Stimulated activated CD4-positive, alpha-beta T cell treated with anti-CD3 and anti-CD28 coated beads, Interleukin-15, amount 100 ng/mL, for 1 hour (primary cell): ENCODE results near the gene ITIH1.
"Not testable (repeated sequence)": the region's sequence is repeated elsewhere in the genome, so short reads cannot be mapped to it uniquely, and the experiment has no call there.

Experiments used
- DNase-seq, 2 donors: peaks; one replicate each; pipeline ENCODE4 v3.0.0-alpha.2; 2020; ENCODE audit warnings: low read depth in 1 of 2, low spot score in 1 of 2

The ITIH1 gene, protein sequence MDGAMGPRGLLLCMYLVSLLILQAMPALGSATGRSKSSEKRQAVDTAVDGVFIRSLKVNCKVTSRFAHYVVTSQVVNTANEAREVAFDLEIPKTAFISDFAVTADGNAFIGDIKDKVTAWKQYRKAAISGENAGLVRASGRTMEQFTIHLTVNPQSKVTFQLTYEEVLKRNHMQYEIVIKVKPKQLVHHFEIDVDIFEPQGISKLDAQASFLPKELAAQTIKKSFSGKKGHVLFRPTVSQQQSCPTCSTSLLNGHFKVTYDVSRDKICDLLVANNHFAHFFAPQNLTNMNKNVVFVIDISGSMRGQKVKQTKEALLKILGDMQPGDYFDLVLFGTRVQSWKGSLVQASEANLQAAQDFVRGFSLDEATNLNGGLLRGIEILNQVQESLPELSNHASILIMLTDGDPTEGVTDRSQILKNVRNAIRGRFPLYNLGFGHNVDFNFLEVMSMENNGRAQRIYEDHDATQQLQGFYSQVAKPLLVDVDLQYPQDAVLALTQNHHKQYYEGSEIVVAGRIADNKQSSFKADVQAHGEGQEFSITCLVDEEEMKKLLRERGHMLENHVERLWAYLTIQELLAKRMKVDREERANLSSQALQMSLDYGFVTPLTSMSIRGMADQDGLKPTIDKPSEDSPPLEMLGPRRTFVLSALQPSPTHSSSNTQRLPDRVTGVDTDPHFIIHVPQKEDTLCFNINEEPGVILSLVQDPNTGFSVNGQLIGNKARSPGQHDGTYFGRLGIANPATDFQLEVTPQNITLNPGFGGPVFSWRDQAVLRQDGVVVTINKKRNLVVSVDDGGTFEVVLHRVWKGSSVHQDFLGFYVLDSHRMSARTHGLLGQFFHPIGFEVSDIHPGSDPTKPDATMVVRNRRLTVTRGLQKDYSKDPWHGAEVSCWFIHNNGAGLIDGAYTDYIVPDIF

DNA sequence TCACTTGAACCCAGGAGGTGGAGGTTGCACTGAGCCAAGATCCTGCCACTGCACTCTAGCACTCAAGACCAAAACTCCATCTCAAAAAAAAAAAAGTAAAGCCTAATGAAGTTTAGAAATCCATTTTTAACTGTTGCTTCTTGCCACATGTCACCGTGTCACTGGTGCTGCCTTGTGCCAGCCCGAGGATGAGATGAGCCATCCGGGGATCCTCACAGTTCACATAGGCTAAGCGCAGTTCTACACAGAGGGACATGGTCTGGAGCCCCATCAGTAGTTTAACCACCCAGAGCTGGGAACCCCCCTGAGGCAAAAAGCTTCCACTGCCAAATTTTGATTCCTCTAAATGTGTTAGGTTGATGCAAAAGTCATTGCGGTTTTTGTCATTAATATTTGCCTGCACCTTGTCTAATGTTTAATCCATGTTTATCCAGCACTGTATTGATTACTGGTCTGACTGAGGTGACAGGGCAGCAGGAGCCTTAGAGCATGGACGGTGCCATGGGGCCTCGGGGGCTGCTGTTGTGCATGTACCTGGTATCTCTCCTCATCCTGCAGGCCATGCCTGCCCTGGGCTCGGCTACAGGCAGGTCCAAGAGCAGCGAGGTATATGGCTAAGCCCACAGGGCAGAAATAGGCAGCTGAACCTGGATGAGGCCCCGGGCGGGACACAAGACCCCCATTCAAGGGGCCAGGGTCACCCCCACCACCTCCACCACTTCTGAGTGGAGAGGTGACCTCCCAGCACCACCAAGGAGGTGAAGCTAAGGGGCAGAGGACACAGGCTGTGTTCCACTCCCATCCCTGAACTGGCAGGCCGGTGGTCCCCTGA lies at the start of gene ITIH1:
Gene ITIH1, plus strand, starts transcription at position 473 of the 832 bp plus-strand sequence. Its CDS starts 17 bp downstream, at position 490.
- no peak for DNase-seq

DNA sequence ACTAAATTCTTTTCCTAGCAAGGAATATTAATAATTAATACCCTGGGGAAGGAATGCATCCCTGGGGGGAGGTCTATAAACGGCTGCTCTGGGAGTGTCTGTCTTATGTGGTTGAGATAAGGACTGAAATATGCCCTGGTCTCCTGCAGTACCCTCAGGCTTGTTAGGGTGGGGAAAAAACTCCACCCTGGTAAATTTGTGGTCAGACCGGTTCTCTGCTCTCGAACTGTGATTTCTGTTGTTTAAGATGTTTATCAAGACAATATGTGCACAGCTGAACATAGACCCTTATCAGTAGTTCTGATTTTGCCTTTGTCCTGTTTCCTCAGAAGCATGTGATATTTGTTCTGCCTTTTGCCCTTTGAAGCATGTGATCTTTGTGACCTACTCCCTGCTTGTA lies 48.6 kb upstream of the ITIH1 start:
- not testable (repeated sequence) for DNase-seq

DNA sequence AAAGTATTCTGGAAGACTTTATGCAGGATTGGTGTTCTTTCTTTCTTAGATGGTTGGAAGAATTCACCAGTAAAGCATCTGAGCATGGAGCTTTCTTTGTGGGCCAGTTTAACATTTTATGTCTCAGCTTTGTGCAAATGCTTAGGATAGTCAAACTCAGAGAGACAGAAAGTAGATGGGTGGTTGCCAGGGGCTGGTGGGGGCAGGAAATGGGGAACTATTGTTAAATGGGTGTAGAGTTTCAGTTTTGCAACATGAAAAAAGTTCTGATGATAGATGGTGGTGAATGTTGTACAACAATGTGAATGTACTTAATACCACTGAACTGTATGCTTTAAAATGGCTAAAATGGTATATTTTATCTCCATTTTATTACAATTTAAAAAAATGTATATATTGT lies 46.7 kb upstream of the ITIH1 start:
- DNase-seq: no peak

DNA sequence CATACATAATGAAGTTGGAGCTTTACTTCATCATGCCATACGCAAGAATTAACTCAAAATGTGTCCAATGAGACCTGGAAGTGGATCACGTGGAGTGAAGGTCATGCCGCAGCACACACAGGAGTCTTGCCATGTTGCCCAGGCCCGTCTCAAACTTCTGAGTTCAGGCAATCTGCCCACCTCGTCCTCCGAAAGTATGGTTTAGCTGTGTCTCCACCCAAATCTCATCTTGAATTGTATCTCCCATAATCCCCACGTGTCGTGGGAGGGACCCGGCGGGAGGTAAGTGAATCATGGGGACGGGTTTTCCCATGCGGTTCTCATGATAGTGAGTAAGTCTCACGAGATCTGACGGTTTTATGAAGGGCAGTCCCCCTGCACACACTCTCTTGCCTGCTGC lies 45.8 kb upstream of the ITIH1 start:
- no peak for DNase-seq

DNA sequence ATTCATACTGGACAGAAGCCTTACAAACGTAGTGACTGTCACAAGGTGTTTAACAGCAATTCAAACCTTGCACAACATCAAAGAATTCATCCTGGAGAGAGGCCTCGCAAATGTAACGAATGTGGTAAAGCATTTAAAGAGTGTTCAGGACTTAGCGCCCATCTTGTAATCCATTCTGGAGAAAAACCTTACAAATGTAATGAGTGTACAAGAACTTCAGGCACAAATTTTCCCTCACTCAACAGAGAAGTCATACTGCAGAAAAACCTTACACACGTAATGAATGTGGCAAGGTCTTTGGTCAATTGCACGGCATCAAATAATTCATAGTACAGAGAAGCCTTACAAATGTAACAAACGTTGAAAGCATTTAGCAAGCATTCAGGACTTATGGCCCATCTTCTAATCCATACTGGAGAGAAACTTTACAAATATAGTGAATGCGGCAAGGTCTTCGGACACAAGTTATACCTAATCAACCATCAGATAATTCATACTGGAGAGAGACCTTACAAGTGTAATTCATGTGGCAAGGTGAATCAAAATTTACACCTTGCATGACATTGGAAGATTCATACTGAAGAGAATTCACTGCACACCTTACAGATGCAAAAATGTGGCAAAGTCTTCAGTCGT lies 44.0 kb upstream of the ITIH1 start:
- DNase-seq: no peak

DNA sequence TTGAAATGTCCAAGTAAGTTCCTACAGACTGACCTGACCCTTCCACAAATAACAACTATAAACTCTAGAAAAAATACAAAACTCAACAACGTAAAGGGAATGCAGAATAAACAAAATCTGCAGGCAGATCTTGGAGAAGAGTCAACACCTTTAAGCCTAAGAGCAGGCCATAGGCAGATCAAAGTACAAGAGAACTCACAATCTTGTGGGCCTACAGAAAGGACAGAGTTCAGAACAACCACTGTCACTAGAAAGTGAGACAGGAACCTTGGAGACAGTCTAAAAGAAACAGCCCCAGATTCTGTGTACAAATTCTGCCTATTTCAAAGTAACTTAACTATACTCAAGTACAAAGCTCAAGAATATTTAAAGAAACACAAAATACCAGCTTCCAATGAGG lies 37.7 kb upstream of the ITIH1 start:
- no peak for DNase-seq

DNA sequence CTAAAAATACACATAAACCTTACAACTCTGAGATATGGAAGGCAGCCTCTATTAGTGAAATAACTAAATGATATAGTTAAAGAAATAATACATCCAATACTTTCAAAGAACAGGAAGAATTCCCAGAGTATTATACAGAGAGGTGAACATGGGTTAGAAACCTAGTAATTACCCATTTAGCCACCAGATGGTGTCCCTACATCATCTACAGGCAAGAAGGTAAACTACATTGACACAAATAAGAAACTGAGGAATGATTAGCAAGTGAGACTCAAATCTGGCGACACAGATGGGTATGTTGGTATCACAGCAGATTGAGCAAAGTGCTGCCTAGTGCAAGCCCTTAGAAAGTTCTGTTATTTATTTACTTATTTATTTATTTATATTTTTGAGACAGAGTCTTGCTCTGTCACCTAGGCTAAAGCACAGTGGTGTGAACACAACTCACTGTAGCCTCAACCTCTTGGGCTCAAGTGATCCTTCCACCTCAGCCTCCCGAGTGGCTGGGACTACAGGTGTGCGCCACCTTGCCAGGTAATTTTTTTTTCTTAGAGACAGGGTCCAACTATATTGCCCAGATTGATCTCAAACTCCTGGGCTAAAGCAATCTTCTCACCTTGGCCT lies 34.9 kb upstream of the ITIH1 start:
- no peak for DNase-seq

DNA sequence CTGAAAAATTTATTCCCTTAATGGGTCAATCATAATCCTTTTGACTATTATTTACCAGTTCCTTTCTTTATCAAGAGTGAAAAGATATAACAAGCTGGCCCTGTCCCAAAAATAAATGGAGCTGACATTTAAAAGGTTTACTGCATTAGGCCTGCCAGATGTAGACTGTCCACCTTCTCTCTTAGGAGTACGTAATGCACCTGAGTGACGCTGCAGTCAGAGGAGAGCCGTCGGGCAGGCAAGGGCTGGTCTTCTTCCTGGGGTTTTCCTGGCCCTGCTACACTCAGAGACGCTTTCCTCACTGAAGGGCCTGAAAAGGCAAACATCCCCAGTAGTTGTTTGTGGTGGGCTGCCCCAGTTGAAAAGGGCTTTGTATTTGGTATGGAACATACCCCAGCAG lies 34.2 kb upstream of the ITIH1 start:
- no peak for DNase-seq

DNA sequence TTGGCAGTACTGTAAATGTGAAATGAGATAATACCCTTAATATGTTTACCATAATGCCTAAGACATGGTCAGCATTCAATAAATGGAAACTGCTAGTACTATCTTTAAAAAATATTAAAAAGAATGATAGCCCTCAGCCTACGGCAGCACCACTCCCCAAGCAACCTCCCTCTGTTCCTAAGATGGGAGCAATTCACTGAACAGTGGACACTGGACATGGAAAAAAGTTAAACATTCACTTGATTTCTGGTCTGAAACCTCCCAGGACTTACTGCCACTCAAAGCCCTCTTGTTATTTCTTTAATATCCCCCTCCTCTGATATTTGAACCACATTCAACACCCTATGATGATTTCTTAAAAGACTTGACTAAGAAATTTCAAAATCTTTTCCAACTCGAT lies 33.7 kb upstream of the ITIH1 start:
- DNase-seq: no peak

DNA sequence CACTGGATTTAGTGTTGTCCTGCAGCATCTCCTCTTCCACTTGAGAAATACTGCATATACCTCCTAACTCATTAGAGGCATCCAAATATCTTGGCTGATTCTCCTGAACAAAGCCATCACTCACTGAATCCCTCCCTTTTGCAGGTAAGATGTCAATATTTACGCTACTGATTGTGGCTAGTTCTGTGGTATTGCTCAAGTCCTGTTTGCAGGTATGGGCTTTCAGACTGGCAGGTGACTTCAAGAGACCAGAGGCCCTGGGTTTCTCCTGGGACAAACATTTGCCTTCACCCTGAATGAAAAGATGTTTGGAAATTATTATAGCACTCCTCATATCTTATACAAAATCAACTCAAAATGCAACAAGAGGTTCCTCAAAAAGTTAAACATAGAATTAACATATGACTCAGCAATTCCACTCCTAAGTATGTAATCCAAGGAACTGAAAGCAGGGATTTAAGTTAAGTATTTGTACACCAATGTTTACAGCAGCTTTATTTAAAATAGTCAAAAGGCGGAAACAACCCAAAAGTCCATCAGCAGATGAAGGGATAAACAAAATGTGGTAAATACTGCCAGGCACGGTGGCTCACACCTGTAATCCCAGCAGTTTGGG lies 25.2 kb upstream of the ITIH1 start:
- no peak for DNase-seq

DNA sequence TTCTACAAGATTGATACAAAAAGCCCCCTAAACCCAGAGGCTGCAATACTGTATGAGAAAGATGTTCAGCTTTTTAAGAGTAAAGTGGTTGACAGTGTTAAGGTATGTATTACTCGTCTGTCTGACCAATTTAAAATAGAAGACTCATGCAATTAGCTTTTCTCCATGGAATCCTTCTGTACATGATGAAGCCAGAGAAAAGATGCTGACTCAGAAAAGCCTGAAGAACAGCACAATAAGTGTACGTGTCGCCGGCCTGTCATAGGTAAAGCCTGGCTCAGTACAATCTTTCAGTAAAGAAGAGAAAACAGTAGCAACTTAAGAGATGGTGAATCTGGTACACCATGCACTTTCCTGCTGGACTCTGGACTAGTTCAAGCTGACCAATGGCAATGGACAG lies 23.0 kb upstream of the ITIH1 start:
- DNase-seq: no peak

DNA sequence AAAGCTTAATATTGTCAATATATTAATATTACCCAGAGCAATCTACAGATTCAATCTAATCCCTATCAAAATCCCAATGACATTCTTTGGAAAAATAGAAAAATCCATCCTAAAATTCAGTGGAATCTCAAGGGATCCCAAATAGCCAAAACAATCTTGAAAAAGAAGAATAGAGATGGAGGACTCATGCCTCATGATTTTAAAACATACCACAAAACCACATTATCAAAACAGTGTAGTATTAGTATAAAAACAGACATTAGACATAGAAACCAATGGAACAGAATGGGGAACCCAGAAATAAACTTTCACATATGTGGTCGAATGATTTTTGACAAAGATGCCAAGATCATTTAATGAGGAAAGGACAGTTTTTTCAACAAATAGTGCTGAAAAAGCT lies 21.3 kb upstream of the ITIH1 start:
- DNase-seq: no peak

DNA sequence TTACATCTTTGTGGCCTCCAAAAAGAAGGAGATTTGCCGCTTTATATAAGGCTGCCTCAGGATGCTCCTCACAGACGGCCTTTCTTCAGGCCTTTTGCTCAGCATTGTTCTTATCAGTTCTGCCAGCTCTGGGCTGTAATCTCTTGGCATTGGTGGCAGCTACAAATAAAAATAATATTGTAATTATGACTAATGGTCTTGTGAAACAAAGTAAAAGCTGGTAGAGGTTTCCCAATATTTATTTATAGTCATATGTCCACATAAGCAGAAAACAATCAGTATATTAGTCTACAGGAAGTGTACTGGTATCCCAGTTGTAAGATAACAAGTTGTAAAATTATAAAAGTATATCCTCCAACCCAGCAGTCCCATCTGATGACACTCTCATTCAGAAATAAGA lies 13.9 kb upstream of the ITIH1 start:
- DNase-seq: no peak

DNA sequence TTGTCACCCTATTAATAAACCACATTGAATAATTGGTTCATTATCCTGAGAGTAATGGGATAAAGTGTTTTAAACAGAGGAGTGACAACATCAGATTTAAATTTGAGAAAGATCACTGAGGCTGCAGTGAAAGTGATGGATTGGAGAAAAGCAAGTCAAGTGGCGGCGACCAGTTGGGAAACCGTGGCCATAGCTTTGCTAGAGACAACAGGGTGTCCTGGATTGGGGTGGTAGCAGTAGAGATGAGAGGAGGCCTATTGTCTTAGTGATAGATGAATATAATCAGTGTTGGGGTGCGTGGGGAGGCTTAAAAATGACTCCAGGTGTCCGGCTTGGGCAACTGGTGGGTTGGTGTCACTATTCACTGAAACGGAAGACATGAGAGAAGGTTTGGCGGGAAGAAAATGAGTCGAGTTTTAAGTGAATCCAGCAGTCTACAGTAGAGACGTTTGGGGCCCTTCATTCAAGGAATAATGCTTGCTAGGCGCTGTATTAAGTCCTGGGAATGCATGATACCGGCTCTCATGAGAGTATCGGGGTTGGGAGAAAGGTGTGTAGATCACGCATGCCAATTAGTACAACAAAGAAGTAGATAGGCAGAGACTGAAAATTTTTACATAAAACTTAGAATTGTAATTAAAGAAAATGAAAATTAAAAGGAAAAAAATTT lies 7.5 kb upstream of the ITIH1 start:
- DNase-seq: no peak

DNA sequence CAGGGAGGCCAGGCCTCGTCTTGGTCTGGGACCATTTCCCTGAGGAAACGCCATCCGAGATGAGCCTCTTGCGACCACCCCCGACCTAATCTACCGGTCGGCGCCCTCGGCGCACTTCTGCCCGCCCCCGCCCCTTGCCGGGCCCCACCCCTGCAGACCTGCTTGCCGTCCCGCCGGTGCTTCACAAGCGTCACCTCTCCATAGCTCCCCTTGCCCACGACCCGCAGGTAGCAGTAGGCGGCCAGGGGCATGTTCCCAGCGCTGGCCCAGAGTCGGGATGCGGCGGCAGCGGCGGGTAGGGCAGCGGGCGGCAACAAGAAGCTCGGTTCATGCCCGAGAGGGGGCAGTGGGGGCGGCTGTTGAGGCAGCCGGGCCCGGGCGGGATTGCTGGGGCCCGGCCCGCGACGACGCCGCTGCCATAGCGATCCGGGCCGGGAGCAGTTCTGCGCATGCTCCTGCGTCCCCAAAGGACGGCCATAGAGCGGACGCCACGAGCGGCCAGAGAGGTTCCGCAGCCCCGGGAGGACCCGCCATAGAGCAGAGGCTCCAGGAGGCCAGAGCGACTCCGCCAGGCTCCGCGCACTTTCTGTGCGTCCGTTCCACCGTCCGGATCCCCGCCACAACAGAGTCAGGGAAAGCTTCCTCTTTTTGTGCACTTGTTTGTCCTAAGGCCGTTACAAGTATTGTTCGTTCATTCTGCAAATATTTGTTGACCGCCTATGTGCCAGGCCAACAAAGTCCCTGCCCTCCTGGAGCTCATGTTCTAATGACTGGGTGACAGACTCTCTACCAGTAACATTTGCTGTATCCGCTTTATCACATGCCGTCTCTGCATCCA lies 6.7 kb upstream of the ITIH1 start, which contains the start of gene NEK4:
Gene NEK4, minus strand, starts transcription at position 445 of the 838 bp plus-strand sequence. Its CDS starts 194 bp downstream, at position 251.
- peak; percentile 67 to 78 for DNase-seq

DNA sequence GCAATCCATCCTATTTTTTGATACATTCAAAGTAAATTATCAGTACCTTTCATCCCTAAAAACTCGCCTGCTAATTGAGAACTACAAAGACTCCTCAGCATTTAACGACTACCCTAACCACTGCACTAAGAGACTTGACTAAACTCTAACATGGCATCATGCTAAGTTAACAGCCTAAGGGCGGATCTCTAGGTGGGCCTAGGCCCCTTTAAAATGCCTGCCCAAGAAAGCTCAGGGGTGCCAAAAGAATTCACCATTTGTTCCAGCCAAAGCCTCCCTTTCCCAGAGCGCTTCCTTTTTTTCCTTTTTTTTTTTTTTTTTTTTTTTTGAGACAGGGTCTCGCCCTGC lies 6.1 kb upstream of the ITIH1 start:
- DNase-seq: no peak

DNA sequence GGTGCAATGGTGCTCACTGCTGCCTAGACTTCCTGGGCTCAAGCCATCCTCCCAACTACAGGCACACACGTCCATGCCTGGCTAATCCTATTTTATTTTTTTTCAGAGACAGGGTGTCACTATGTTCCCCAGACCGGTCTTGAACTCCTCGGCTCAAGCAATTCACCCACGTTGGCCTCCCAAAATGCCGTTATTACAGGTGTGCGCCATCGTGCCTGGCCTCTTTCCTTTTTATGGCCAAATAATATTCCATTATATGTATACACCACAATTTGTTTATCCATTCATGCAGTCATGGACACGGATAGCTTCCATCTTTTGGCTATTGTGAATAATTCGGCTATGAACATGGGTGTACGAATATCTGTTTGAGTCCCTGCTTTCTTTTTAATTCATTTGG lies 5.7 kb upstream of the ITIH1 start:
- DNase-seq: no peak

DNA sequence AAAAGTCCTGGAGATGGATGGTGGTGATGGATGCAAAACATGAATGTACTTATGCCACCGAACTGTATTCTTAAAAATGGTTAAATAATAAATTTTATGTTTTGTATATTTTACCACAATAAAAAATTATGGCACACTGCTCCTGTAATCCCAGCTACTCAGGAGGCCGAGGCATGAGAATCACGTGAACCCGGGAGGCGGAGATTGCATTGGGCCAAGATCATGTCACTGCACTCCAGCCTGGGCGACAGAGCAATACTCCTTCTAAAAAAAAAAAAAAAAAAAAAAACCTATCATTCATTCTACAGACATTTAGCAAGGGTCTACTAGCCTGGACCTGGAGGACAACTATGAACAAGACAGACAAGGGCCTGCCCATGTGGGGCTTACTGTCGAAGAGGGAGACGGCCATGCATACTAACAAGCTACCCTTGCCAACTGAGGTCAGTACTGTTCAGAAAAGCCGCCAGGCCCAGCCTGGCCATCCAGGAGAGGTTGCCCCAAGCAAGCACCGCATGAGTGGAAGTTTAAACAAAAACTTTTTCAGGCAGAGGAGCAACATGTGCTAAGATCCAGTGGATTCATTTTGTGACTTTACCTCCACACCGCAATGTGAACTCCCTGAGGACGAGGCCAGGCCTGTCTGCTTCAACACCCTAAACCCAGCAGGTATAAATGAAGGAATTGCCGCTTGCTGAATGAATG lies 3.9 kb upstream of the ITIH1 start:
- DNase-seq: no peak
